ENCODE data around the gene FBXW11. TPM values are rescaled to one million over a fixed set of nuclear protein-coding genes. Genes with fewer than 3 reads are reported as not detected.

Gene FBXW11
- polyA plus RNA-seq, 2 of the 4 experiments (the other 2 are of a cell fraction) = 39.3 to 80.2 TPM

GRCh38 chr5:171827162-171827561 lies 179.3 kb downstream of the FBXW11 start:
- ChIA-PET POLR2A (no interaction called here), CTCF (no interaction called here)
- no peak for TF ChIP-seq HMGXB4 (CRISPR knock-in tag; IDR thresholded peaks at IDR 0.05; ENCODE audit: borderline replicate concordance)
- no peak for TF ChIP-seq RNF2 (IDR thresholded peaks at IDR 0.05; ENCODE audit: borderline replicate concordance, low read depth)
- no peak for TF ChIP-seq ZNF302 (CRISPR knock-in tag; IDR thresholded peaks at IDR 0.05)
- no peak for TF ChIP-seq ZFP36 (IDR thresholded peaks at IDR 0.05; ENCODE audit: borderline replicate concordance, partially characterized antibody)
- TF ChIP-seq RCOR1 (IDR thresholded peaks at IDR 0.05; ENCODE audit: low read depth, low read length) = no peak
- TF ChIP-seq NR3C1 (IDR thresholded peaks at IDR 0.05) = no peak
- no peak for TF ChIP-seq EP300 (IDR thresholded peaks at IDR 0.05)
- no peak for TF ChIP-seq MYC (IDR thresholded peaks at IDR 0.05; ENCODE audit: borderline replicate concordance, low read length)
- TF ChIP-seq FOSB (CRISPR knock-in tag; IDR thresholded peaks at IDR 0.05) = no peak
- no peak for TF ChIP-seq POLR2A (IDR thresholded peaks at IDR 0.05; ENCODE audit: low read length)
- TF ChIP-seq BCL3 (IDR thresholded peaks at IDR 0.05) = no peak
- no peak for TF ChIP-seq EHF (CRISPR knock-in tag; IDR thresholded peaks at IDR 0.05)
- FAIRE-seq (no peak), ATAC-seq (no peak), DNase-seq (ENCODE audit: low read depth in 1 of 2, low spot score in 1 of 2) (no peak)
- Histone ChIP-seq H3K9me3 (peaks cover 14% of the 10 kb centered on the region; the same call in 2 of the 3 replicates), H3K27ac (no peak overlapping the region), H3K4me2 (no peak overlapping the region), H3K4me1 (no peaks in the 10 kb centered on the region), H3K4me3 (no peak overlapping the region)
- 79% methylated on average over 9 of the region's 9 CpGs for WGBS (ENCODE audit: missing lambda C conversion rate)

- H3K27ac ChIP-seq = no peak overlapping the region
- peaks cover 12% of the 10 kb centered on the region; the same call in 2 of the 3 replicates for H3K9me3 ChIP-seq
- H3K4me1 ChIP-seq = no peaks in the 10 kb centered on the region
- WGBS (ENCODE audit: missing lambda C conversion rate) = 49% methylated on average over 5 of the region's 5 CpGs
- no peak overlapping the region for H3K4me3 ChIP-seq
- TF ChIP-seq REST (IDR thresholded peaks at IDR 0.05) (no peak), CBX2 (IDR thresholded peaks at IDR 0.05; ENCODE audit: borderline replicate concordance, low read depth) (no peak), E2F6 (IDR thresholded peaks at IDR 0.05; ENCODE audit: borderline replicate concordance, low read depth) (no peak), FOSL2 (IDR thresholded peaks at IDR 0.05) (no peak), FOSL2 (CRISPR knock-in tag; IDR thresholded peaks at IDR 0.05) (no peak), ZSCAN20 (CRISPR knock-in tag; IDR thresholded peaks at IDR 0.05) (no peak), BCL3 (IDR thresholded peaks at IDR 0.05) (no peak), HOXA7 (CRISPR knock-in tag; IDR thresholded peaks at IDR 0.05) (no peak), JUNB (IDR thresholded peaks at IDR 0.05) (no peak), RCOR1 (IDR thresholded peaks at IDR 0.05; ENCODE audit: low read depth, low read length) (no peak), RAD21 (conservative IDR thresholded peaks at IDR 0.05 in 1 of 2, IDR thresholded peaks at IDR 0.05 in 1 of 2) (no peak), TFCP2L1 (CRISPR knock-in tag; IDR thresholded peaks at IDR 0.05) (no peak), HOXB13 (CRISPR knock-in tag; IDR thresholded peaks at IDR 0.05; ENCODE audit: low read depth) (no peak), HEYL (CRISPR knock-in tag; IDR thresholded peaks at IDR 0.05) (no peak), SMC3 (IDR thresholded peaks at IDR 0.05) (no peak), USF2 (IDR thresholded peaks at IDR 0.05) (no peak)
- CTCF ChIA-PET = interaction anchor here (1.1 to 1.8 kb wide), 2 partner anchors 15 to 32 kb away, joined by 3 to 5 read pairs; no protein-coding TSS in a partner anchor
- H3K4me2 ChIP-seq = no peak overlapping the region
- ATAC-seq (no peak), DNase-seq (ENCODE audit: low read depth in 1 of 2, low spot score in 1 of 2) (no peak), FAIRE-seq (no peak)
- POLR2A ChIA-PET = no interaction called here
These were observed 180.3 kb downstream of the FBXW11 start for GRCh38 chr5:171826132-171826531.
